ENCODE data around the gene ITPR2. TPM values are rescaled to one million over a fixed set of nuclear protein-coding genes. Genes with fewer than 3 reads are reported as not detected.
"Not testable (repeated sequence)": the region's sequence is repeated elsewhere in the genome, so short reads cannot be mapped to it uniquely, and the experiment has no call there.

ITPR2 gene
- total RNA-seq, 4 donors from 2014 or later: 32.6 to 49.8 (median 39.9) TPM

- no peaks in the 10 kb centered on the region for H3K36me3 ChIP-seq
- TF ChIP-seq POLR2A (IDR thresholded peaks at IDR 0.05) (no peak), EP300 (IDR thresholded peaks at IDR 0.05) (peak in 1 of 2 donors; percentile 61)
- no peak overlapping the region for H3K27ac ChIP-seq
- DNase-seq (ENCODE audit: low spot score in 2 of 2): no peak
- peaks cover 0 to 39% (median 5%) of the 10 kb centered on the region in 4 donors for H3K4me1 ChIP-seq
- H3K4me3 ChIP-seq: no peak overlapping the region
- no peaks in the 10 kb centered on the region for H3K9me3 ChIP-seq
- no peaks in the 10 kb centered on the region for H3K27me3 ChIP-seq
These were observed 41.6 kb downstream of the ITPR2 start for GRCh38 chr12:26791301-26791791.

GRCh38 chr12:26790645-26790994 is 42.4 kb downstream of the ITPR2 start:
- no peak overlapping the region for H3K4me3 ChIP-seq
- DNase-seq (ENCODE audit: low spot score in 2 of 2): no peak
- H3K4me1 ChIP-seq: peaks cover 0 to 39% (median 5%) of the 10 kb centered on the region in 4 donors
- no peaks in the 10 kb centered on the region for H3K36me3 ChIP-seq
- no peaks in the 10 kb centered on the region for H3K9me3 ChIP-seq
- WGBS, 2 donors: 71 to 84% methylated on average over 1 of the region's 1 CpG
- TF ChIP-seq POLR2A (IDR thresholded peaks at IDR 0.05): no peak
- no peak for TF ChIP-seq CTCF (IDR thresholded peaks at IDR 0.05)
- TF ChIP-seq EP300 (IDR thresholded peaks at IDR 0.05): no peak
- H3K27ac ChIP-seq: no peak overlapping the region
- no peaks in the 10 kb centered on the region for H3K27me3 ChIP-seq

DNA sequence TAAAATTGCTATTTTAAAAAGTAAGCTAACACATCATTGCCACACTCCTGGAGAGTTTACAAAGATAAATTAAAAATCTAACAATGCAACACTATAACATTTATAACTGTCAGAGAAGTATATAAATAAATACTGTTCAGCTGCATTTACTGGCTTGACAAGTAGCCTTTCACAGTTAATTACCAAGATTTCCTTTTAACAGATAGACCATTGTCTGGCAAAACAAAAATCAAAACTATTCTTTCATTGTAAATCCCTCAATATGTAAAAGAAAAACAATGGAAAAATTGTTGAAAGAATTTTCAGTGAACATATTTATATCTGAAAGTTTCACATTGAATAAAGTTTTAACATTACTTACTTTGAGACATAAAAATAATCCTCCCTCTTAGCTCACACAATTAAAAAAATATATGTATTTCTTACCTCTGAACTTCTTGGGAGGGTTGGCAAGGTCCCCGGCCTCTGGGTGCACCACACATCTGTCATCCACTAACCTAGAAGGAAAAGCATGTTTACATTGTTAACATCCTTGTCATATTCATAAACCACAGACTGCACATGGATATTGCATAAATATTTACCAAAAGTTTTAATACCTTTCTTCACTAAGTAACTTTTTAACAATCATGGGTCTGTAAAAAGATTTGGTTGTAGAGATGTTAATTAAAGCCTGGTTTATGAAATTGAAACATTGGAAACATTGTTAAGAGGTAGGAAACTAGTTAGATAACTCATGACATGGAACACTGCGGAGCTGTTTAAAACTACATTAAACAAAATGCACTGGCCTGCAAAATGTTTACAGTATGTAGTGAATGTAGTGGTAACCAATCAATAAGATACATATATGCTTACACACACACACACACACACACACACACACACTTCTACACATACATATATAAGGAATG is 43.0 kb downstream of the ITPR2 start:
- DNase-seq (ENCODE audit: low spot score in 2 of 2): no peak
- Histone ChIP-seq H3K4me3 (no peak overlapping the region), H3K27me3 (no peaks in the 10 kb centered on the region), H3K36me3 (no peaks in the 10 kb centered on the region), H3K27ac (no peak overlapping the region), H3K4me1 (peaks cover 0 to 39% (median 5%) of the 10 kb centered on the region in 4 donors), H3K9me3 (no peaks in the 10 kb centered on the region)
- 34 to 48% methylated on average over 2 of the region's 2 CpGs for WGBS, 2 donors
- TF ChIP-seq POLR2A (IDR thresholded peaks at IDR 0.05) (no peak), EP300 (IDR thresholded peaks at IDR 0.05) (no peak), CTCF (IDR thresholded peaks at IDR 0.05) (no peak)

DNA sequence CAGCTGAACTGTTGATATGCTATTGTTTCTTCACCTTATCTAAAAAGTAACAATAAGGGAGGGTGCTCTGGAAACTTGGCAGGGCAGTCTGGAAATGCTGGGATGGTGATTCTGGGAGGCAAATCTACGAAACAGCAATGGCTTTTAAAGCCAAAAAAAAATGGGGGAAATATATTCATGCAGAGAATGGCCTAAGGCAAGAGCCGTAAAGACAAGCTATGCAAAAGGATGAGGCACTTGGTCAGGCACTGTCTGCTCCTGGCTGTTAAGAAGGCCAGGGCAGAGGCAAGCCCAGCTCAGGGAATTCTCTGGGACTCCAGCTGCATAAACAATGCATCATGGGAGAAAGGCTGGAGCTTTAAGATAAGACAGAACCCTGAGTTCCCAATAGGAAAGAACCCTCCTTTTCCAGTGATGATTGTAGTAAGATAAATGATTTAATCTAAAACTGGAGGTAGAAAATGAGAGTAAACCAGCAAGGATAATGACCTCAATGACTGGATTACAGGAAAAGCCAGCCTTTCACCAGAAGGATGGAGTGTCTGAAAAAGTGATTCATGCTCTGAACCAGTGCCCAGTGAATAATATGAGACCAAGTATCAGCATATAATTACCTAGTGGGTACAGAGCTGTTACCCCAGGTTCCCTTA is 46.0 kb downstream of the ITPR2 start:
- TF ChIP-seq CTCF (IDR thresholded peaks at IDR 0.05): no peak
- TF ChIP-seq POLR2A (IDR thresholded peaks at IDR 0.05): no peak
- TF ChIP-seq EP300 (IDR thresholded peaks at IDR 0.05): no peak
- no peaks in the 10 kb centered on the region for H3K9me3 ChIP-seq
- peaks cover 0 to 38% (median 5%) of the 10 kb centered on the region in 4 donors for H3K4me1 ChIP-seq
- no peak overlapping the region for H3K4me3 ChIP-seq
- no peaks in the 10 kb centered on the region for H3K36me3 ChIP-seq
- 50 to 53% methylated on average over 2 of the region's 2 CpGs for WGBS, 2 donors
- no peak for DNase-seq (ENCODE audit: low spot score in 2 of 2)
- no peak overlapping the region for H3K27ac ChIP-seq
- H3K27me3 ChIP-seq: no peaks in the 10 kb centered on the region

GRCh38 chr12:26786491-26786864 is 46.5 kb downstream of the ITPR2 start:
- 85 to 94% methylated on average over 3 of the region's 3 CpGs for WGBS, 2 donors
- Histone ChIP-seq H3K36me3 (no peaks in the 10 kb centered on the region), H3K9me3 (no peaks in the 10 kb centered on the region), H3K4me3 (no peak overlapping the region), H3K27ac (no peak overlapping the region), H3K4me1 (peaks cover 0 to 34% (median 5%) of the 10 kb centered on the region in 4 donors), H3K27me3 (no peaks in the 10 kb centered on the region)
- no peak for TF ChIP-seq CTCF (IDR thresholded peaks at IDR 0.05)
- no peak for TF ChIP-seq EP300 (IDR thresholded peaks at IDR 0.05)
- no peak for TF ChIP-seq POLR2A (IDR thresholded peaks at IDR 0.05)
- no peak for DNase-seq (ENCODE audit: low spot score in 2 of 2)

- H3K27me3 ChIP-seq; H3K9me3 ChIP-seq; H3K4me3 ChIP-seq; H3K27ac ChIP-seq; DNase-seq (ENCODE audit: low spot score in 2 of 2): not testable (repeated sequence)
- 50 to 78% methylated on average over 3 of the region's 3 CpGs for WGBS, 2 donors
- peaks cover 0 to 16% (median 0%) of the 10 kb centered on the region in 3 donors for H3K36me3 ChIP-seq
- H3K4me1 ChIP-seq: peaks cover 0 to 11% (median 0%) of the 10 kb centered on the region in 4 donors
These were observed 49.1 kb downstream of the ITPR2 start for GRCh38 chr12:26783816-26784379.

Measured in tibial nerve (tissue), 4 donors.